ENCODE results near the gene GNLY. TPM values are rescaled to one million over a fixed set of nuclear protein-coding genes. Genes with fewer than 3 reads are reported as not detected.

GNLY gene
- total RNA-seq, 1 donor from 2014 or later: 0.65 TPM

GRCh38 chr2:85709401-85709811 lies 15.2 kb downstream of the GNLY start:
- no peaks in the 10 kb centered on the region for H3K4me1 ChIP-seq
- no peak for DNase-seq (ENCODE audit: low spot score)
- H3K9me3 ChIP-seq (ENCODE audit: low read depth): no peaks in the 10 kb centered on the region
- no peak overlapping the region for H3K4me3 Mint-ChIP-seq
- H3K27me3 ChIP-seq: peaks cover 13% of the 10 kb centered on the region
- H2AFZ ChIP-seq (replicated peaks): no peak overlapping the region
- H3K27ac ChIP-seq: no peak overlapping the region
- no peaks in the 10 kb centered on the region for H3F3A ChIP-seq (ENCODE audit: low read depth)
- peaks cover 10% of the 10 kb centered on the region for H3K27me3 Mint-ChIP-seq (ENCODE audit: insufficient read depth, low read depth)
- no peaks in the 10 kb centered on the region for H3K36me3 Mint-ChIP-seq
- H4K20me1 ChIP-seq (ENCODE audit: low read depth): no peaks in the 10 kb centered on the region
- H3K9me3 Mint-ChIP-seq: no peaks in the 10 kb centered on the region
- H3K27ac Mint-ChIP-seq: no peak overlapping the region
- TF ChIP-seq EZH2 (IDR thresholded peaks at IDR 0.05) (no peak), EZH2phosphoT487 (IDR thresholded peaks at IDR 0.05) (no peak)
- TF ChIP-seq, protein P1, sequence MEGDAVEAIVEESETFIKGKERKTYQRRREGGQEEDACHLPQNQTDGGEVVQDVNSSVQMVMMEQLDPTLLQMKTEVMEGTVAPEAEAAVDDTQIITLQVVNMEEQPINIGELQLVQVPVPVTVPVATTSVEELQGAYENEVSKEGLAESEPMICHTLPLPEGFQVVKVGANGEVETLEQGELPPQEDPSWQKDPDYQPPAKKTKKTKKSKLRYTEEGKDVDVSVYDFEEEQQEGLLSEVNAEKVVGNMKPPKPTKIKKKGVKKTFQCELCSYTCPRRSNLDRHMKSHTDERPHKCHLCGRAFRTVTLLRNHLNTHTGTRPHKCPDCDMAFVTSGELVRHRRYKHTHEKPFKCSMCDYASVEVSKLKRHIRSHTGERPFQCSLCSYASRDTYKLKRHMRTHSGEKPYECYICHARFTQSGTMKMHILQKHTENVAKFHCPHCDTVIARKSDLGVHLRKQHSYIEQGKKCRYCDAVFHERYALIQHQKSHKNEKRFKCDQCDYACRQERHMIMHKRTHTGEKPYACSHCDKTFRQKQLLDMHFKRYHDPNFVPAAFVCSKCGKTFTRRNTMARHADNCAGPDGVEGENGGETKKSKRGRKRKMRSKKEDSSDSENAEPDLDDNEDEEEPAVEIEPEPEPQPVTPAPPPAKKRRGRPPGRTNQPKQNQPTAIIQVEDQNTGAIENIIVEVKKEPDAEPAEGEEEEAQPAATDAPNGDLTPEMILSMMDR (IDR thresholded peaks at IDR 0.05): no peak
- no peaks in the 10 kb centered on the region for H3K79me2 ChIP-seq (ENCODE audit: low read depth)
- no peaks in the 10 kb centered on the region for H3K36me3 ChIP-seq
- no peak overlapping the region for H3K4me3 ChIP-seq
- no peak overlapping the region for H3K9ac ChIP-seq
- H3K4me1 Mint-ChIP-seq: peaks cover 2% of the 10 kb centered on the region
- no peak overlapping the region for H3K4me2 ChIP-seq

GRCh38 chr2:85710687-85711577 lies 16.8 kb downstream of the GNLY start:
- Histone ChIP-seq H3K36me3 (no peaks in the 10 kb centered on the region), H3K4me1 (peaks cover 2% of the 10 kb centered on the region), H3K27me3 (peaks cover 13% of the 10 kb centered on the region), H3K9me3 (ENCODE audit: low read depth) (no peaks in the 10 kb centered on the region), H3K9ac (no peak overlapping the region), H3K79me2 (ENCODE audit: low read depth) (no peaks in the 10 kb centered on the region), H3K27ac (no peak overlapping the region), H2AFZ (replicated peaks) (no peak overlapping the region), H4K20me1 (ENCODE audit: low read depth) (no peaks in the 10 kb centered on the region), H3K4me2 (no peak overlapping the region), H3K4me3 (no peak overlapping the region), H3F3A (ENCODE audit: low read depth) (no peaks in the 10 kb centered on the region)
- H3K36me3 Mint-ChIP-seq: no peaks in the 10 kb centered on the region
- H3K27me3 Mint-ChIP-seq (ENCODE audit: insufficient read depth, low read depth): peaks cover 12% of the 10 kb centered on the region
- no peak for TF ChIP-seq EZH2 (IDR thresholded peaks at IDR 0.05)
- TF ChIP-seq, protein P1 (IDR thresholded peaks at IDR 0.05): no peak
- no peak for TF ChIP-seq EZH2phosphoT487 (IDR thresholded peaks at IDR 0.05)
- peaks cover 5% of the 10 kb centered on the region for H3K4me1 Mint-ChIP-seq
- no peaks in the 10 kb centered on the region for H3K9me3 Mint-ChIP-seq
- H3K27ac Mint-ChIP-seq: no peak overlapping the region
- DNase-seq (ENCODE audit: low spot score): no peak
- H3K4me3 Mint-ChIP-seq: no peak overlapping the region

DNA sequence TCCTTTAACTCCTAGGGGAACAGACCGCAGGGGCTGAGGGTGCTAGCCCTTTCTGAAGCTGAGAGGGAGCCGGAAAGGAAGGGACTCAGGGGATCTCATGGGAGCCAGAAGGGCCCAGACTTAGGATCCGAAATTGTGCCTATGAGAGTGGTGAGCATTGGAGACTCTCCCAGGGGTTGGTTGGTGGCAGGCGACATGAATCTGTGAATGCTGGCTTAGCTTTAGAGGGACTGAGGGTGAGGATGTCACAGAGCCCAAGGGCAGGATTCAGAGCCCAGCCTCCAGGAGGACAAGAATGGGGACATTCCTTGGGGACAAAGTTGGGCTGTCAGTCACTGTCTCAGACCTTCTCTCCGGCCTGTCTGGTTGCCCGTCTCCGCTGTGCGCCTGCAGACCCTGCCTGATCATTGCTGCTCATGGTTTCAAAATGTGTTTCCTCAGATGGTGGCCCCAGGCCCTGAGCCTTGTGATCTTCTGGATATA lies 17.5 kb downstream of the GNLY start:
- H3K9ac ChIP-seq: no peak overlapping the region
- peaks cover 12% of the 10 kb centered on the region for H3K4me1 Mint-ChIP-seq
- no peak overlapping the region for H3K27ac ChIP-seq
- H3K9me3 ChIP-seq (ENCODE audit: low read depth): no peaks in the 10 kb centered on the region
- H3K27ac Mint-ChIP-seq: no peak overlapping the region
- DNase-seq (ENCODE audit: low spot score): no peak
- no peaks in the 10 kb centered on the region for H3F3A ChIP-seq (ENCODE audit: low read depth)
- H3K79me2 ChIP-seq (ENCODE audit: low read depth): no peaks in the 10 kb centered on the region
- no peaks in the 10 kb centered on the region for H4K20me1 ChIP-seq (ENCODE audit: low read depth)
- H3K4me1 ChIP-seq: peaks cover 9% of the 10 kb centered on the region
- no peak overlapping the region for H3K4me3 ChIP-seq
- peaks cover 13% of the 10 kb centered on the region for H3K27me3 ChIP-seq
- TF ChIP-seq EZH2phosphoT487 (IDR thresholded peaks at IDR 0.05) (no peak), EZH2 (IDR thresholded peaks at IDR 0.05) (no peak)
- TF ChIP-seq, protein P1 (IDR thresholded peaks at IDR 0.05): no peak
- H2AFZ ChIP-seq (replicated peaks): no peak overlapping the region
- H3K4me3 Mint-ChIP-seq: no peak overlapping the region
- peaks cover 14% of the 10 kb centered on the region for H3K27me3 Mint-ChIP-seq (ENCODE audit: insufficient read depth, low read depth)
- no peak overlapping the region for H3K4me2 ChIP-seq
- no peaks in the 10 kb centered on the region for H3K9me3 Mint-ChIP-seq
- no peaks in the 10 kb centered on the region for H3K36me3 Mint-ChIP-seq
- H3K36me3 ChIP-seq: no peaks in the 10 kb centered on the region
